C4-2B (cell line): ENCODE data around the gene RAB1A.
"Not testable (repeated sequence)": the region's sequence is repeated elsewhere in the genome, so short reads cannot be mapped to it uniquely, and the experiment has no call there.

ENCODE experiments used
- H3K27ac ChIP-seq: fragments of 450-650 bp; 2 replicates; pipeline ENCODE4 v1.5.1; 2017
- CTCF ChIP-seq: fragments of 450-650 bp; conservative IDR thresholded peaks from 2 replicates; pipeline ENCODE4 v1.5.1; 2017; ENCODE audit warnings: mild to moderate bottlenecking
- ZFX ChIP-seq: fragments of 450-650 bp; IDR thresholded peaks from 2 replicates; pipeline ENCODE4 v1.6.1; 2017

Gene RAB1A

DNA sequence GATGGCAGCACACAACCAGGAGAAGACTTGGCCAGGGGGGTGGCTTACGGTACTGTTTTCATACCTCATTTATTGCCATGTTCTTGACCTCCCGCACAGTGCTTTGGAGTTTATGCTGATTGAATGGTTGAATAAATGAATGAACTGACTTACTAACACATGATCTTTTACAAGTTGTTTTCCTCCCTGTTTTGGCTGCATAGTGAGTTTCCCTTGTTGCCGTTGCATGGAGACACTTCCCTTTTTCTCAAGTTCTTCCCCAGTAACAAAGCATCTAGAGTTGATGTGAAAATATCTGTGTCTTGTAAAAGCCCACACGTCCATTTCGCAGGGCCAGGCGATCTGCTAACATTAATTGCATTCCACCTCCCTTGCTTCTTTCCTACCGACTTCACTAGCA lies 35.7 kb upstream of the RAB1A start:
- no peak for TF ChIP-seq ZFX
- no peak for TF ChIP-seq CTCF
- H3K27ac ChIP-seq, result no peak overlapping the region

DNA sequence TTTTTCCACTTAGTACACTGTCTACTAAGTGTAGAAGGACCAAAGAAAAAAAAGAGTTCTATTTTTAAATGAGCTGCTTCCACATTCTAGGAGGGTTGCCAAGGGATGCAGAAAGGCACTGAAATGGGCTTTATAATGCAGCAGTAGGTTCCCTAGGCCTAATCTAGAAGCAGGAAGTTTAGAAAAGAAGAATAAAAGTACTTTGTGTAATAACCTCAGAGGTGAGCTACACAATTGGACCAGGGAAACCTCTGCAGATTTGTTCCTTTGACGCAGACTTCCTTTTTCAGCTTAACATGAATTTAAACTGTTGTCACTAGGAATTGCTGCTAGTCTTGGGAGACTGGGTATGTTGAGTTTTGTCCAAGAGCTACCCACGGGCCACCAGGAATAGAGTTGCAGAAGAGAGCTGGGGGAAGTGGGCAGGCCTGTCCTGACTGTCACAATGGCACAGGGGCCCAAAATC lies 34.6 kb upstream of the RAB1A start:
- no peak for TF ChIP-seq CTCF
- no peak for TF ChIP-seq ZFX
- H3K27ac ChIP-seq, result no peak overlapping the region

GRCh38 chr2:65161551-65162100 lies 31.7 kb upstream of the RAB1A start:
- no peak overlapping the region for H3K27ac ChIP-seq
- no peak for TF ChIP-seq CTCF

DNA sequence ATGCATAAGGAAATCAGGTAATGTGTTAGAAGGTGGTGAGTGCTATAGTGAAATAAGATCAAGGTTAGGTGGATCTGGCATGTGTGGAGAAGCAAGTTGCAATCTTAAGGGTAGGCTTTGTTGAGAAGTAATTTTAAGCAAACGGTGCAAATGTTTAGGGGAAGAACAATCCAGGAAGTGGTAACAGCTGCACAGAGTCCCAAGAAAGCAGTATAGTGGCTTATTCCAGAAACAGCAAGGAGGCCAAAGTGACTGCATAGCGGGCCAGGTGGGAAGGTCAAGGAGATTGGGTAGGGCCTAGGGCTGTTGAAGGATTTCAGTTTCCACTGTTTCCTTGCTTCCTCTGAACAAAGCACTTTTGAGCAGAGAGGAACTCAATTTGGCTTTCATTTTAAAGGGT lies 30.0 kb upstream of the RAB1A start:
- no peak overlapping the region for H3K27ac ChIP-seq
- TF ChIP-seq CTCF, result no peak

- TF ChIP-seq CTCF, result no peak
- no peak for TF ChIP-seq ZFX
- H3K27ac ChIP-seq, result no peak overlapping the region
Observed at GRCh38 chr2:65159261-65159660, 29.4 kb upstream of the RAB1A start.

DNA sequence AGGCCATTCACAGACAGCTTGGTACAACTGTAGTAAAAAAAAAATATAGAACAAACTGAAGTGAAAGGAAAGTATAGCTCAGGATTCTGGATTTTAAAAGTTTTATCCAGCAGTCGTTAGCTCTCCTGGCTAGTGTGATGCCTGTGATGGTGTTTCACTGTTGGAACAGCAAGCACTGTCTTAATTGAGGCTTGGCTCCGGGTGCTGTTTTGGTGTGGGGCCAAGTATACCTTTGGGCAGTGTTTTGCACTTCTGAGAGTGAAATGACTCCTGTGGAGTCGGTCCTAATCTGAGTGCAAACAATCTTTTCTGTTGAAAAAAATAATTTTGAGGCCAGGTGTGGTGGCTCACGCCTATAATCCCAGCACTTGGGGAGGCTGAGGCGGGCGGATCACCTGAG lies 28.7 kb upstream of the RAB1A start:
- H3K27ac ChIP-seq, result no peak overlapping the region
- no peak for TF ChIP-seq CTCF
- no peak for TF ChIP-seq ZFX

DNA sequence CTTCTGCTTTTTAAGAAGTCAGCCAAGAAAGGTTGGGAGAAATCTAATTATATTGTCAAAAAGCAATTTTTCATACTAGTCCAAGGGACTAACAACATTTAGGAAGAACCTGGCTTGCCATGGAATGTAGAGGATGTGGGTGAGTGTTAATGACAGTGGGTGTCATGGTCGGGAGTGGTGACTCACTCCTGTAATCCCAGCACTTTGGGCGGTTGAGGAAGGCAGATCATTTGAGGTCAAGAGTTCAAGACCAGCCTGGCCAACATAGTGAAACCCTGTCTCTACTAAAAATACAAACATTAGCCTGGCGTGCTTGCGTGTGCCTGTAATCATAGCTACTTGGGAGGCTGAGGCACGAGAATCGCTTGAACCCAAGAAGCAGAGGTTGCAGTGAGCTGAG lies 27.9 kb upstream of the RAB1A start:
- H3K27ac ChIP-seq, result not testable (repeated sequence)

- H3K27ac ChIP-seq, result no peak overlapping the region
- TF ChIP-seq CTCF (no peak), ZFX (no peak)
Observed at GRCh38 chr2:65156041-65156440, 26.1 kb upstream of the RAB1A start.
